Progenitor cell of endocrine pancreas (in vitro differentiated cells): ENCODE data around the gene SLC38A10. TPM values are rescaled to one million over a fixed set of nuclear protein-coding genes. Genes with fewer than 3 reads are reported as not detected.

Source experiments
- DNase-seq: peaks from one replicate; pipeline ENCODE4 v3.0.0; 2021; ENCODE audit warnings: low spot score; ENCODE audit not compliant: unreplicated experiment
- H3K27ac Mint-ChIP-seq: 2 replicates; pipeline ENCODE4 v1.8.0; 2021; ENCODE audit warnings: mild to moderate bottlenecking, moderate library complexity, mixed read lengths
- H3K27me3 Mint-ChIP-seq: 2 replicates; pipeline ENCODE4 v1.8.0; 2021; ENCODE audit warnings: mixed read lengths
- H3K36me3 Mint-ChIP-seq: 2 replicates; pipeline ENCODE4 v1.8.0; 2022; ENCODE audit warnings: mixed read lengths; ENCODE audit not compliant: insufficient read depth
- H3K4me1 Mint-ChIP-seq: 2 replicates; pipeline ENCODE4 v1.8.0; 2021; ENCODE audit warnings: low read depth, mixed read lengths
- H3K4me3 Mint-ChIP-seq: 2 replicates; pipeline ENCODE4 v1.8.0; 2021; ENCODE audit warnings: low read depth, mild to moderate bottlenecking, moderate library complexity, mixed read lengths
- H3K9me3 Mint-ChIP-seq: 2 replicates; pipeline ENCODE4 v1.8.0; 2021; ENCODE audit warnings: low read depth, mixed read lengths
- CTCF ChIP-seq: fragments of 200-600 bp; sonication (generic); IDR thresholded peaks from one replicate; pipeline ENCODE4 v1.5.0; 2021; ENCODE audit warnings: antibody characterized with exemption, mild to moderate bottlenecking; ENCODE audit not compliant: unreplicated experiment
- total RNA-seq: library from RNA; stranded (reverse); gene quantifications from 2 replicates; pipeline ENCODE4 v1.2.1, GENCODE V29; 2021

SLC38A10 gene
- total RNA-seq, 1 donor from 2014 or later, result 130 TPM

- Mint-ChIP-seq H3K4me1 (peaks cover 5% of the 10 kb centered on the region), H3K36me3 (peaks cover 3% of the 10 kb centered on the region), H3K27ac (no peak overlapping the region), H3K27me3 (no peaks in the 10 kb centered on the region), H3K9me3 (no peaks in the 10 kb centered on the region), H3K4me3 (no peak overlapping the region)
- no peak for DNase-seq
- TF ChIP-seq CTCF, result peak; percentile 28
Measured at GRCh38 chr17:81258292-81258691, 36.8 kb downstream of the SLC38A10 start.

GRCh38 chr17:81257533-81257932 is 37.6 kb downstream of the SLC38A10 start:
- Mint-ChIP-seq H3K9me3 (no peaks in the 10 kb centered on the region), H3K27ac (no peak overlapping the region), H3K4me3 (no peak overlapping the region), H3K36me3 (peaks cover 6% of the 10 kb centered on the region), H3K4me1 (peaks cover 5% of the 10 kb centered on the region), H3K27me3 (no peaks in the 10 kb centered on the region)
- no peak for TF ChIP-seq CTCF
- no peak for DNase-seq

GRCh38 chr17:81256616-81257015 is 38.5 kb downstream of the SLC38A10 start:
- H3K27me3 Mint-ChIP-seq, result no peaks in the 10 kb centered on the region
- H3K27ac Mint-ChIP-seq, result no peak overlapping the region
- no peak for TF ChIP-seq CTCF
- peaks cover 9% of the 10 kb centered on the region for H3K36me3 Mint-ChIP-seq
- H3K4me1 Mint-ChIP-seq, result peaks cover 5% of the 10 kb centered on the region
- no peaks in the 10 kb centered on the region for H3K9me3 Mint-ChIP-seq
- H3K4me3 Mint-ChIP-seq, result no peak overlapping the region
- no peak for DNase-seq

GRCh38 chr17:81254955-81255717 is 40.0 kb downstream of the SLC38A10 start:
- DNase-seq, result peak; percentile 53
- Mint-ChIP-seq H3K36me3 (peaks cover 9% of the 10 kb centered on the region), H3K4me1 (peaks cover 5% of the 10 kb centered on the region), H3K27ac (peak overlapping the region; percentile 24), H3K9me3 (no peaks in the 10 kb centered on the region), H3K4me3 (no peak overlapping the region), H3K27me3 (no peaks in the 10 kb centered on the region)
- TF ChIP-seq CTCF, result peak; percentile 59

GRCh38 chr17:81253358-81254131 is 41.6 kb downstream of the SLC38A10 start:
- Mint-ChIP-seq H3K36me3 (peaks cover 9% of the 10 kb centered on the region), H3K27me3 (no peaks in the 10 kb centered on the region), H3K4me3 (no peak overlapping the region), H3K9me3 (no peaks in the 10 kb centered on the region), H3K27ac (no peak overlapping the region), H3K4me1 (peaks cover 5% of the 10 kb centered on the region)
- no peak for DNase-seq
- peak; percentile 77 for TF ChIP-seq CTCF
